ENCODE measurements around the gene ACTL8. TPM values are rescaled to one million over a fixed set of nuclear protein-coding genes. Genes with fewer than 3 reads are reported as not detected.

The ACTL8 gene
- polyA plus RNA-seq, 1 donor (not counting 4 experiments of a cell fraction or from before 2014, with no cell fraction given): not detected

DNA sequence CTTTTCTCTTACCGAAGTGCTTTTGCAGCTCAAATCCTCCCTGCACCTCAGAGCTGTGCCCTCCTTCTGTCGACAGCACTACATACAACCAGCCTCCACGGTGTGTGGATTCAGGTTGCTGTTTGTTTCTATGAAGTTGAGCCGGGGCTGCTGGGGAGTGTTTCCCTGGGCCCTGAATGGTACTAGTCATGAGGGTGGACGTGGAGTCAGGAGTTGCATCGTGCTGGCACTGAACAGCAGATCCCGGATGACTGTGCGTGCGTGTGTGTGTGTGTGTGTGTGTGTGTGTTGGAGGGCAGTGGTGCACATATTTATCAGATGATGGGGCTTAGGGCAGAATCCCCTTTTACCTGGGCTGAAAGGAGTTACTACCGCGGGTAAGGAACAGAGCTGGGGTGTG lies 47.0 kb downstream of the ACTL8 start:
- Histone ChIP-seq H3K4me1 (ENCODE audit: control insufficient read depth, extremely low read depth, insufficient read depth, low read length) (no peaks in the 10 kb centered on the region), H3K9me1 (ENCODE audit: control insufficient read depth, extremely low read depth, insufficient read depth, low read length) (no peaks in the 10 kb centered on the region), H3K27ac (ENCODE audit: control insufficient read depth, insufficient read depth, low read length) (no peak overlapping the region), H4K20me1 (ENCODE audit: control insufficient read depth, extremely low read depth, insufficient read depth, low read length) (no peaks in the 10 kb centered on the region), H3K79me2 (ENCODE audit: control insufficient read depth, insufficient read depth, low read length) (no peaks in the 10 kb centered on the region), H3K9ac (ENCODE audit: control insufficient read depth, extremely low read depth, insufficient read depth, low read length) (no peak overlapping the region), H3K36me3 (ENCODE audit: control insufficient read depth in 2 of 2, extremely low read depth in 1 of 2, insufficient read depth in 2 of 2, low read length in 2 of 2) (no peaks in the 10 kb centered on the region), H3K4me3 (ENCODE audit: control insufficient read depth in 2 of 3, extremely low read depth in 1 of 3, insufficient read depth in 2 of 3, low read depth in 1 of 3, low read length in 3 of 3) (no peak overlapping the region), H3K9me3 (ENCODE audit: control insufficient read depth, low read depth, low read length) (no peaks in the 10 kb centered on the region), H2AFZ (ENCODE audit: control insufficient read depth, low read length) (no peak overlapping the region), H3K27me3 (ENCODE audit: control insufficient read depth, extremely low read depth, insufficient read depth, low read length) (peaks cover 5% of the 10 kb centered on the region), H3K4me2 (ENCODE audit: control insufficient read depth, extremely low read depth, insufficient read depth, low read depth, low read length) (no peak overlapping the region)
- no peak for DNase-seq (ENCODE audit: low read depth, low spot score)
- dilution Hi-C loops (cut with MboI; ENCODE audit: extremely low pct_ligation_motif_present, low sequenced_read_pairs): no loop called here
- FAIRE-seq: no peak
- TF ChIP-seq, protein P1, sequence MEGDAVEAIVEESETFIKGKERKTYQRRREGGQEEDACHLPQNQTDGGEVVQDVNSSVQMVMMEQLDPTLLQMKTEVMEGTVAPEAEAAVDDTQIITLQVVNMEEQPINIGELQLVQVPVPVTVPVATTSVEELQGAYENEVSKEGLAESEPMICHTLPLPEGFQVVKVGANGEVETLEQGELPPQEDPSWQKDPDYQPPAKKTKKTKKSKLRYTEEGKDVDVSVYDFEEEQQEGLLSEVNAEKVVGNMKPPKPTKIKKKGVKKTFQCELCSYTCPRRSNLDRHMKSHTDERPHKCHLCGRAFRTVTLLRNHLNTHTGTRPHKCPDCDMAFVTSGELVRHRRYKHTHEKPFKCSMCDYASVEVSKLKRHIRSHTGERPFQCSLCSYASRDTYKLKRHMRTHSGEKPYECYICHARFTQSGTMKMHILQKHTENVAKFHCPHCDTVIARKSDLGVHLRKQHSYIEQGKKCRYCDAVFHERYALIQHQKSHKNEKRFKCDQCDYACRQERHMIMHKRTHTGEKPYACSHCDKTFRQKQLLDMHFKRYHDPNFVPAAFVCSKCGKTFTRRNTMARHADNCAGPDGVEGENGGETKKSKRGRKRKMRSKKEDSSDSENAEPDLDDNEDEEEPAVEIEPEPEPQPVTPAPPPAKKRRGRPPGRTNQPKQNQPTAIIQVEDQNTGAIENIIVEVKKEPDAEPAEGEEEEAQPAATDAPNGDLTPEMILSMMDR (optimal IDR thresholded peaks at IDR 0.05 in 1 of 3, IDR thresholded peaks at IDR 0.05 in 1 of 3, conservative IDR thresholded peaks at IDR 0.05 in 1 of 3; ENCODE audit: extremely low read depth in 1 of 3, insufficient read depth in 2 of 3, low read length in 3 of 3): no peak
- TF ChIP-seq EZH2 (IDR thresholded peaks at IDR 0.05; ENCODE audit: low read length): no peak

- H3K9ac ChIP-seq (ENCODE audit: control insufficient read depth, extremely low read depth, insufficient read depth, low read length): no peak overlapping the region
- no peak overlapping the region for H3K27ac ChIP-seq (ENCODE audit: control insufficient read depth, insufficient read depth, low read length)
- no peaks in the 10 kb centered on the region for H3K4me1 ChIP-seq (ENCODE audit: control insufficient read depth, extremely low read depth, insufficient read depth, low read length)
- no peak for FAIRE-seq
- H3K27me3 ChIP-seq (ENCODE audit: control insufficient read depth, extremely low read depth, insufficient read depth, low read length): peaks cover 1% of the 10 kb centered on the region
- TF ChIP-seq, protein P1 (optimal IDR thresholded peaks at IDR 0.05 in 1 of 3, IDR thresholded peaks at IDR 0.05 in 1 of 3, conservative IDR thresholded peaks at IDR 0.05 in 1 of 3; ENCODE audit: extremely low read depth in 1 of 3, insufficient read depth in 2 of 3, low read length in 3 of 3): no peak
- TF ChIP-seq EZH2 (IDR thresholded peaks at IDR 0.05; ENCODE audit: low read length): no peak
- no peak overlapping the region for H2AFZ ChIP-seq (ENCODE audit: control insufficient read depth, low read length)
- H3K9me3 ChIP-seq (ENCODE audit: control insufficient read depth, low read depth, low read length): no peaks in the 10 kb centered on the region
- no peak overlapping the region for H3K4me3 ChIP-seq (ENCODE audit: control insufficient read depth in 2 of 3, extremely low read depth in 1 of 3, insufficient read depth in 2 of 3, low read depth in 1 of 3, low read length in 3 of 3)
- H3K36me3 ChIP-seq (ENCODE audit: control insufficient read depth in 2 of 2, extremely low read depth in 1 of 2, insufficient read depth in 2 of 2, low read length in 2 of 2): no peaks in the 10 kb centered on the region
- no peak for DNase-seq (ENCODE audit: low read depth, low spot score)
- dilution Hi-C loops (cut with MboI; ENCODE audit: extremely low pct_ligation_motif_present, low sequenced_read_pairs): no loop called here
- no peaks in the 10 kb centered on the region for H3K9me1 ChIP-seq (ENCODE audit: control insufficient read depth, extremely low read depth, insufficient read depth, low read length)
- no peak overlapping the region for H3K4me2 ChIP-seq (ENCODE audit: control insufficient read depth, extremely low read depth, insufficient read depth, low read depth, low read length)
- no peaks in the 10 kb centered on the region for H4K20me1 ChIP-seq (ENCODE audit: control insufficient read depth, extremely low read depth, insufficient read depth, low read length)
- H3K79me2 ChIP-seq (ENCODE audit: control insufficient read depth, insufficient read depth, low read length): no peaks in the 10 kb centered on the region
Measured at GRCh38 chr1:17802945-17803344, 47.8 kb downstream of the ACTL8 start.

Measured in keratinocyte (primary cell).